ENCODE measurements around the gene TRIM75. TPM values are rescaled to one million over a fixed set of nuclear protein-coding genes. Genes with fewer than 3 reads are reported as not detected.

Gene TRIM75
- not detected for total RNA-seq
- polyA plus RNA-seq: not detected

GRCh38 chr4:165053645-165054044 is at the start of gene TRIM75:
TSS of gene TRIM75 (plus strand) at chr4:165053866. CDS start at chr4:165059148, 5,282 bp downstream.
- H3K4me3 Mint-ChIP-seq: no peak within 1 kb of the TSS

GRCh38 chr4:165005352-165005925 is 48.2 kb upstream of the TRIM75 start:
- Histone ChIP-seq H3K36me3 (ENCODE audit: control insufficient read depth, insufficient read depth, low read length) (no peaks in the 10 kb centered on the region), H3K27me3 (ENCODE audit: control insufficient read depth, insufficient read depth, low read length) (no peaks in the 10 kb centered on the region), H3K27ac (ENCODE audit: insufficient read depth, low read length, poor library complexity, severe bottlenecking) (no peak overlapping the region), H3K4me3 (ENCODE audit: low read depth, low read length) (no peak overlapping the region), H3K4me1 (ENCODE audit: control insufficient read depth, insufficient read depth, low read length, poor library complexity, severe bottlenecking) (no peaks in the 10 kb centered on the region), H3K9me3 (ENCODE audit: control insufficient read depth in 2 of 2, low read length in 2 of 2) (no peaks in the 10 kb centered on the region)
- no peaks in the 10 kb centered on the region for H3K27me3 Mint-ChIP-seq
- peaks cover 0 to 4% (median 0%) of the 10 kb centered on the region in 4 donors for H3K4me1 Mint-ChIP-seq
- ATAC-seq (ENCODE audit: low read depth in 2 of 2) (no peak), DNase-seq (no peak)
- no peaks in the 10 kb centered on the region for H3K36me3 Mint-ChIP-seq
- no peak overlapping the region for H3K27ac Mint-ChIP-seq
- no peak overlapping the region for H3K4me3 Mint-ChIP-seq
- peaks cover 0 to 1% (median 0%) of the 10 kb centered on the region in 7 donors for H3K9me3 Mint-ChIP-seq

More at GRCh38 chr4:165053645-165054044, at the start of gene TRIM75:
- no peak for ATAC-seq (ENCODE audit: low read depth in 2 of 2)
- Histone ChIP-seq H3K4me1 (ENCODE audit: control insufficient read depth, insufficient read depth, low read length, poor library complexity, severe bottlenecking) (no peaks in the 10 kb centered on the region), H3K36me3 (ENCODE audit: control insufficient read depth, insufficient read depth, low read length) (no peaks in the 10 kb centered on the region), H3K27me3 (ENCODE audit: control insufficient read depth, insufficient read depth, low read length) (no peaks in the 10 kb centered on the region), H3K4me3 (ENCODE audit: low read depth, low read length) (no peak within 1 kb of the TSS), H3K9me3 (ENCODE audit: control insufficient read depth in 2 of 2, low read length in 2 of 2) (no peaks in the 10 kb centered on the region), H3K27ac (ENCODE audit: insufficient read depth, low read length, poor library complexity, severe bottlenecking) (no peak within 1 kb of the TSS)
- Mint-ChIP-seq H3K36me3 (no peaks in the 10 kb centered on the region), H3K4me1 (no peaks in the 10 kb centered on the region), H3K27me3 (no peaks in the 10 kb centered on the region), H3K9me3 (peaks cover 0 to 1% (median 0%) of the 10 kb centered on the region in 7 donors), H3K27ac (no peak within 1 kb of the TSS)
- DNase-seq: no peak

DNA sequence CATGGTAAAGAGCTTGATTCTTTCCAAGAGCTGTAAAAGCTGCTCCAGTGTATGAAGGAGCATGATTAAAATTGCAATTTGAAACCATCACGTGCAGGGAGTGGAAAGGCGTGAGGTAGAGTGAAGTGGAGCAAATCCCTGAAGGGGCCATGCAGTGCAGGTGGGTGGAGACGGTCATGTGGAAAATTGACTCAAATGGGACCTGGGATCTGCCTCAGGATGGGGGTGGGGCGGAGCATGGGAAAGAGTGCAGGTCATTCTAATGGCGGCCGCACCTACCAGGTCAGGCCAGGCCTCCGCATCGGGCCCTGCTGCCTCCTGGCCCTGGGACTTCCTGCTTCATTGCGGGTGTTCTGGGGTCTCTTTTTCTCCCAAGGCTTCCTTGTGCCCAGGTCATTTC is 47.2 kb upstream of the TRIM75 start:
- Mint-ChIP-seq H3K27ac (no peak overlapping the region), H3K4me3 (no peak overlapping the region), H3K27me3 (peaks cover 3% of the 10 kb centered on the region), H3K36me3 (no peaks in the 10 kb centered on the region), H3K4me1 (peaks cover 0 to 4% (median 0%) of the 10 kb centered on the region in 4 donors), H3K9me3 (peaks cover 0 to 1% (median 0%) of the 10 kb centered on the region in 7 donors)
- DNase-seq (no peak), ATAC-seq (ENCODE audit: low read depth in 2 of 2) (no peak)
- Histone ChIP-seq H3K9me3 (ENCODE audit: control insufficient read depth in 2 of 2, low read length in 2 of 2) (no peaks in the 10 kb centered on the region), H3K36me3 (ENCODE audit: control insufficient read depth, insufficient read depth, low read length) (no peaks in the 10 kb centered on the region), H3K4me3 (ENCODE audit: low read depth, low read length) (no peak overlapping the region), H3K27ac (ENCODE audit: insufficient read depth, low read length, poor library complexity, severe bottlenecking) (no peak overlapping the region), H3K4me1 (ENCODE audit: control insufficient read depth, insufficient read depth, low read length, poor library complexity, severe bottlenecking) (no peaks in the 10 kb centered on the region), H3K27me3 (ENCODE audit: control insufficient read depth, insufficient read depth, low read length) (no peaks in the 10 kb centered on the region)

- Histone ChIP-seq H3K27ac (ENCODE audit: insufficient read depth, low read length, poor library complexity, severe bottlenecking) (no peak overlapping the region), H3K4me1 (ENCODE audit: control insufficient read depth, insufficient read depth, low read length, poor library complexity, severe bottlenecking) (no peaks in the 10 kb centered on the region), H3K9me3 (ENCODE audit: control insufficient read depth in 2 of 2, low read length in 2 of 2) (no peaks in the 10 kb centered on the region), H3K36me3 (ENCODE audit: control insufficient read depth, insufficient read depth, low read length) (no peaks in the 10 kb centered on the region), H3K27me3 (ENCODE audit: control insufficient read depth, insufficient read depth, low read length) (no peaks in the 10 kb centered on the region), H3K4me3 (ENCODE audit: low read depth, low read length) (no peak overlapping the region)
- H3K9me3 Mint-ChIP-seq: peaks cover 0 to 1% (median 0%) of the 10 kb centered on the region in 7 donors
- ATAC-seq (ENCODE audit: low read depth in 2 of 2): no peak
- H3K4me3 Mint-ChIP-seq: no peak overlapping the region
- no peak overlapping the region for H3K27ac Mint-ChIP-seq
- DNase-seq: no peak
- peaks cover 4% of the 10 kb centered on the region for H3K27me3 Mint-ChIP-seq
- no peaks in the 10 kb centered on the region for H3K36me3 Mint-ChIP-seq
- peaks cover 0 to 4% (median 0%) of the 10 kb centered on the region in 4 donors for H3K4me1 Mint-ChIP-seq
Observed at GRCh38 chr4:165006886-165007285, 46.8 kb upstream of the TRIM75 start.

DNA sequence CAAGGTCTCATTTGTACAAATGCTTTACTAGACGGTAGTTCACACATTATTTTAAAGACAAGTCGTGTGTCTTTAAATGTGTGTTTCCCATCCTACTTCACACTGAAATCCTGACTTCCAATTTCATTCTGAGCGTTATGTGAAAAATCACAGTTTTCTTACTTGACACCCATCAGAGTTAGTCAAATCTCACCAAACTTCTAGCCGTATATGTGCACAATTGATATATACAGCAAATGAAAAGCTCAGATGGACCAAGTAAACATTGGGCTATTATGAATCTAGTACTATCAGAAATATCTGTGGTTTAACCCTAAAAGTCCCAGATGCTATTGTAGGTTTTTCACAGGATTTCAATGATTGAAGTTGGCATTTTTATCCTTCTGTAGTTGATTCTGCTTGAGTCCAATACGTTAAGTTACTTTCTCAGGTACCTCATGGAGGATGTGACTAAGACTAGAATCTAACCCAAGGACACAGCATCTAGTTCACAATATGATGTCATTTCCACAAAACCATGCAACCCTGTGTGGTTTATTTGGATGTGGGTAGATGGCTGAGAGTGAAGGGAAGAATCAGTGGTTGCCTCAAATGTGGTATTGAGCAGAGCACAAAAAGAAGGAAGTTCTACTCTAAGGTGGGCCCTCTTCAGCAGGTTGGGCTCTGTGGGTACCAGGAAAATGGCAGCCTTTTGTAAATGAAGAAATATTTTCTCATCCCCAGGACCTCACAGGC is 44.0 kb upstream of the TRIM75 start:
- Mint-ChIP-seq H3K4me3 (no peak overlapping the region), H3K27ac (no peak overlapping the region), H3K9me3 (peaks cover 0 to 1% (median 0%) of the 10 kb centered on the region in 7 donors), H3K4me1 (peaks cover 0 to 4% (median 0%) of the 10 kb centered on the region in 4 donors), H3K27me3 (peaks cover 4% of the 10 kb centered on the region), H3K36me3 (no peaks in the 10 kb centered on the region)
- Histone ChIP-seq H3K27ac (ENCODE audit: insufficient read depth, low read length, poor library complexity, severe bottlenecking) (no peak overlapping the region), H3K27me3 (ENCODE audit: control insufficient read depth, insufficient read depth, low read length) (no peaks in the 10 kb centered on the region), H3K4me1 (ENCODE audit: control insufficient read depth, insufficient read depth, low read length, poor library complexity, severe bottlenecking) (no peaks in the 10 kb centered on the region), H3K9me3 (ENCODE audit: control insufficient read depth in 2 of 2, low read length in 2 of 2) (no peaks in the 10 kb centered on the region), H3K4me3 (ENCODE audit: low read depth, low read length) (no peak overlapping the region), H3K36me3 (ENCODE audit: control insufficient read depth, insufficient read depth, low read length) (no peaks in the 10 kb centered on the region)
- no peak for DNase-seq
- ATAC-seq (ENCODE audit: low read depth in 2 of 2): no peak

DNA sequence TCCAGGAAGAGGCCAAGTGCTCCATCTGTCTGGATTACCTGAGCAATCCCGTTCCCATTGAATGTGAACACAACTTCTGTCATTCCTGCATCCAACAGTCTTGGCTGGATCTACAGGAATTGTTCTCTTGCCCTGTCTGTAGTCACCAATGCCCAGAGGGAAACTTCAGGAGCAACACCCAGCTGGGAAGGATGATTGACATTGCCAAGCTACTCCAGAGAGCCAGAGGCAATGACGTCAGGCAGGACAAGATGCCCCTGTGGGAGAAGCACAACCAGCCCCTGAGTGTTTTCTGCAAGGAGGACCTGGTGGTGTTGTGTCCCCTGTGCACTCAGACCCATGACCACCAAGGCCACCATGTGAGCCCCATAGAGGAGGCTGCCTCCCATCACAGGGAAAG is 43.2 kb upstream of the TRIM75 start:
- no peak overlapping the region for H3K4me3 ChIP-seq (ENCODE audit: low read depth, low read length)
- H3K27me3 Mint-ChIP-seq: peaks cover 4% of the 10 kb centered on the region
- H3K36me3 Mint-ChIP-seq: no peaks in the 10 kb centered on the region
- no peaks in the 10 kb centered on the region for H3K27me3 ChIP-seq (ENCODE audit: control insufficient read depth, insufficient read depth, low read length)
- H3K4me1 ChIP-seq (ENCODE audit: control insufficient read depth, insufficient read depth, low read length, poor library complexity, severe bottlenecking): no peaks in the 10 kb centered on the region
- H3K4me1 Mint-ChIP-seq: peaks cover 0 to 4% (median 0%) of the 10 kb centered on the region in 4 donors
- H3K36me3 ChIP-seq (ENCODE audit: control insufficient read depth, insufficient read depth, low read length): no peaks in the 10 kb centered on the region
- peaks cover 0 to 1% (median 0%) of the 10 kb centered on the region in 7 donors for H3K9me3 Mint-ChIP-seq
- no peak overlapping the region for H3K27ac Mint-ChIP-seq
- H3K9me3 ChIP-seq (ENCODE audit: control insufficient read depth in 2 of 2, low read length in 2 of 2): no peaks in the 10 kb centered on the region
- no peak overlapping the region for H3K4me3 Mint-ChIP-seq
- DNase-seq (no peak), ATAC-seq (ENCODE audit: low read depth in 2 of 2) (no peak)
- H3K27ac ChIP-seq (ENCODE audit: insufficient read depth, low read length, poor library complexity, severe bottlenecking): no peak overlapping the region

- ATAC-seq (ENCODE audit: low read depth in 2 of 2): no peak
- Histone ChIP-seq H3K36me3 (ENCODE audit: control insufficient read depth, insufficient read depth, low read length) (no peaks in the 10 kb centered on the region), H3K27ac (ENCODE audit: insufficient read depth, low read length, poor library complexity, severe bottlenecking) (no peak overlapping the region), H3K4me3 (ENCODE audit: low read depth, low read length) (no peak overlapping the region), H3K27me3 (ENCODE audit: control insufficient read depth, insufficient read depth, low read length) (no peaks in the 10 kb centered on the region), H3K4me1 (ENCODE audit: control insufficient read depth, insufficient read depth, low read length, poor library complexity, severe bottlenecking) (no peaks in the 10 kb centered on the region), H3K9me3 (ENCODE audit: control insufficient read depth in 2 of 2, low read length in 2 of 2) (no peaks in the 10 kb centered on the region)
- no peak overlapping the region for H3K4me3 Mint-ChIP-seq
- H3K27me3 Mint-ChIP-seq: peaks cover 4% of the 10 kb centered on the region
- no peaks in the 10 kb centered on the region for H3K36me3 Mint-ChIP-seq
- peaks cover 0 to 1% (median 0%) of the 10 kb centered on the region in 7 donors for H3K9me3 Mint-ChIP-seq
- H3K4me1 Mint-ChIP-seq: peaks cover 0 to 3% (median 0%) of the 10 kb centered on the region in 4 donors
- no peak overlapping the region for H3K27ac Mint-ChIP-seq
- DNase-seq: no peak
Observed at GRCh38 chr4:165010991-165011390, 42.7 kb upstream of the TRIM75 start.

GRCh38 chr4:165011403-165011802 is 42.3 kb upstream of the TRIM75 start:
- ATAC-seq (ENCODE audit: low read depth in 2 of 2) (no peak), DNase-seq (no peak)
- Histone ChIP-seq H3K36me3 (ENCODE audit: control insufficient read depth, insufficient read depth, low read length) (no peaks in the 10 kb centered on the region), H3K4me1 (ENCODE audit: control insufficient read depth, insufficient read depth, low read length, poor library complexity, severe bottlenecking) (no peaks in the 10 kb centered on the region), H3K4me3 (ENCODE audit: low read depth, low read length) (no peak overlapping the region), H3K27ac (ENCODE audit: insufficient read depth, low read length, poor library complexity, severe bottlenecking) (no peak overlapping the region), H3K27me3 (ENCODE audit: control insufficient read depth, insufficient read depth, low read length) (no peaks in the 10 kb centered on the region), H3K9me3 (ENCODE audit: control insufficient read depth in 2 of 2, low read length in 2 of 2) (no peaks in the 10 kb centered on the region)
- no peaks in the 10 kb centered on the region for H3K9me3 Mint-ChIP-seq
- H3K4me1 Mint-ChIP-seq: no peaks in the 10 kb centered on the region
- H3K4me3 Mint-ChIP-seq: no peak overlapping the region
- H3K27ac Mint-ChIP-seq: no peak overlapping the region
- no peaks in the 10 kb centered on the region for H3K36me3 Mint-ChIP-seq
- H3K27me3 Mint-ChIP-seq: peaks cover 4% of the 10 kb centered on the region
